Measurements from ENCODE around the gene C10orf71. TPM values are rescaled to one million over a fixed set of nuclear protein-coding genes. Genes with fewer than 3 reads are reported as not detected.

C10orf71 gene
- total RNA-seq, 1 experiment from 2014 or later: not detected

GRCh38 chr10:49361178-49361554 lies 62.2 kb downstream of the C10orf71 start:
- H3K27me3 Mint-ChIP-seq (ENCODE audit: insufficient read depth, unreplicated experiment): peaks cover 28% of the 10 kb centered on the region
- intact Hi-C loops (cut with micrococcal nuclease): no loop called here
- no peak overlapping the region for H3K27ac Mint-ChIP-seq (ENCODE audit: low read depth, unreplicated experiment)
- no peak for DNase-seq (ENCODE audit: unreplicated experiment)
- peaks cover 4% of the 10 kb centered on the region for H3K36me3 Mint-ChIP-seq (ENCODE audit: insufficient read depth, unreplicated experiment)
- ChIA-PET CTCF (interaction anchor here (0.5 to 1.3 kb wide), 3 partner anchors 15 to 41 kb away, joined by 3 read pairs; no protein-coding TSS in a partner anchor), POLR2A (interaction anchor here (0.6 kb wide), 1 partner anchor 862 kb away, joined by 3 read pairs; no protein-coding TSS in a partner anchor)
- H3K4me3 Mint-ChIP-seq (ENCODE audit: unreplicated experiment): no peak overlapping the region
- no peaks in the 10 kb centered on the region for H3K9me3 Mint-ChIP-seq (ENCODE audit: unreplicated experiment)
- no peak for TF ChIP-seq CTCF (IDR thresholded peaks at IDR 0.05; ENCODE audit: unreplicated experiment)
- no TSS peak for BruUV-seq (replicated peaks)
- no peaks in the 10 kb centered on the region for H3K4me1 Mint-ChIP-seq (ENCODE audit: insufficient read depth, unreplicated experiment)

GRCh38 chr10:49361735-49362568 lies 63.0 kb downstream of the C10orf71 start:
- H3K9me3 Mint-ChIP-seq (ENCODE audit: unreplicated experiment): no peaks in the 10 kb centered on the region
- POLR2A ChIA-PET: interaction anchor here (0.6 kb wide), 1 partner anchor 861 kb away, joined by 3 read pairs; no protein-coding TSS in a partner anchor
- BruUV-seq (replicated peaks): no TSS peak
- TF ChIP-seq CTCF (IDR thresholded peaks at IDR 0.05; ENCODE audit: unreplicated experiment): no peak
- H3K27ac Mint-ChIP-seq (ENCODE audit: low read depth, unreplicated experiment): no peak overlapping the region
- peaks cover 4% of the 10 kb centered on the region for H3K36me3 Mint-ChIP-seq (ENCODE audit: insufficient read depth, unreplicated experiment)
- intact Hi-C loops (cut with micrococcal nuclease): no loop called here
- H3K4me3 Mint-ChIP-seq (ENCODE audit: unreplicated experiment): no peak overlapping the region
- H3K27me3 Mint-ChIP-seq (ENCODE audit: insufficient read depth, unreplicated experiment): peaks cover 28% of the 10 kb centered on the region
- no peaks in the 10 kb centered on the region for H3K4me1 Mint-ChIP-seq (ENCODE audit: insufficient read depth, unreplicated experiment)
- CTCF ChIA-PET: interaction anchor here (0.5 to 0.9 kb wide), 6 partner anchors 9 to 852 kb away, joined by 3 to 5 read pairs (median 3); no protein-coding TSS in a partner anchor
- no peak for DNase-seq (ENCODE audit: unreplicated experiment)

GRCh38 chr10:49362596-49363260 lies 63.8 kb downstream of the C10orf71 start:
- ChIA-PET POLR2A (no interaction called here), CTCF (interaction anchor here (0.5 to 0.9 kb wide), 5 partner anchors 8 to 1284 kb away, joined by 3 to 5 read pairs (median 3); no protein-coding TSS in a partner anchor)
- DNase-seq (ENCODE audit: unreplicated experiment): peak; percentile 26
- BruUV-seq (replicated peaks): no TSS peak
- Mint-ChIP-seq H3K27ac (ENCODE audit: low read depth, unreplicated experiment) (no peak overlapping the region), H3K9me3 (ENCODE audit: unreplicated experiment) (no peaks in the 10 kb centered on the region), H3K4me3 (ENCODE audit: unreplicated experiment) (no peak overlapping the region), H3K36me3 (ENCODE audit: insufficient read depth, unreplicated experiment) (peaks cover 4% of the 10 kb centered on the region), H3K4me1 (ENCODE audit: insufficient read depth, unreplicated experiment) (no peaks in the 10 kb centered on the region), H3K27me3 (ENCODE audit: insufficient read depth, unreplicated experiment) (peaks cover 28% of the 10 kb centered on the region)
- TF ChIP-seq CTCF (IDR thresholded peaks at IDR 0.05; ENCODE audit: unreplicated experiment): no peak
- intact Hi-C loops (cut with micrococcal nuclease): no loop called here

Data from MCF 10A (cell line).